ENCODE data around the gene ANKRD33. TPM values are rescaled to one million over a fixed set of nuclear protein-coding genes. Genes with fewer than 3 reads are reported as not detected.

ANKRD33 gene
- total RNA-seq, 1 experiment from 2014 or later = not detected

DNA sequence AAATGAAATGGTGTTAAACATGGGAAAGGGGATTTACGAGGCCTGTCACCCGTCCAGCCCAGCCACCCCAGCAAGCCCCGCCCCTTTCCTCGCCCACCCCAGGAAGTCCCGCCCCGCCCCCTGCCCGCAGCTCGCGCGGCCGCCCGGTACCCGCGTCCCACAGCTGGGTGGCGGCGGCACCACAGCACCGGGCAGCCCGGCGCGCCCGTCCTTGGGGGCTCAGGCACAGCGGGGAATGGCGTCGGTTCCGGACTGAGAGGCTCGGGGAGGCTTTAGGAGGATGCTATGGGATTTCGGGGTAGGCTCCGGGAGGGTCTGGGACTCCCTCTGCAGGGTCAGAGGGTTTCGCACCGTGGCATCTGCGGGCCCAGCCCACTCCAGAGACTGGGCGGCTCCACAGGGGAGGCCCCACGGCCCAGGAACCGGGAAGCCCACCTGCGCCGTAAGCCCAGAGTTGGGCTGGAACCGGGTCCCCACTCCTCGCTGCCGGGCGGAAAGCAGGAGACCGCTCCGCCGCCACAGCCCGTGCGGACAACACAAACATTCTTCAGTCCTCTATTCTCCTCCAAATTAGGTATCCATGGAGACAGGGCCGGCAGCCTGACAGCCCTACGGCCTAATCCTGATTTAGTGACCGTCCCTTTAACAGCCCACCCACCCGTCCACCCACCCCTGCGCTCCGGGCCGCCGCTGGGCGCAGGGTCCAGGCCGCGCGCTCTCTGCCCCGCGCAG lies 40.8 kb upstream of the ANKRD33 start:
- no peaks in the 10 kb centered on the region for H3K36me3 ChIP-seq (ENCODE audit: insufficient read depth, low read length)
- no peaks in the 10 kb centered on the region for H3K9me3 ChIP-seq (ENCODE audit: low read length)
- no peaks in the 10 kb centered on the region for H3K79me2 ChIP-seq (ENCODE audit: low read length)
- no peak overlapping the region for H3K4me2 ChIP-seq (ENCODE audit: low read depth, low read length, poor library complexity, severe bottlenecking)
- H3K9ac ChIP-seq (ENCODE audit: low read length) = no peak overlapping the region
- H3K4me1 ChIP-seq (ENCODE audit: low read length) = no peaks in the 10 kb centered on the region
- H2AFZ ChIP-seq (ENCODE audit: low read length) = no peak overlapping the region
- no peaks in the 10 kb centered on the region for H3K27me3 ChIP-seq (ENCODE audit: low read length)
- DNase-seq = no peak
- no peak overlapping the region for H3K27ac ChIP-seq (ENCODE audit: low read length)
- no peak overlapping the region for H3K4me3 ChIP-seq (ENCODE audit: low read length)
- H4K20me1 ChIP-seq (ENCODE audit: insufficient read depth, low read depth, low read length) = no peaks in the 10 kb centered on the region
- no peaks in the 10 kb centered on the region for H3K9me2 ChIP-seq (replicated peaks; ENCODE audit: insufficient read depth, low read length)

DNA sequence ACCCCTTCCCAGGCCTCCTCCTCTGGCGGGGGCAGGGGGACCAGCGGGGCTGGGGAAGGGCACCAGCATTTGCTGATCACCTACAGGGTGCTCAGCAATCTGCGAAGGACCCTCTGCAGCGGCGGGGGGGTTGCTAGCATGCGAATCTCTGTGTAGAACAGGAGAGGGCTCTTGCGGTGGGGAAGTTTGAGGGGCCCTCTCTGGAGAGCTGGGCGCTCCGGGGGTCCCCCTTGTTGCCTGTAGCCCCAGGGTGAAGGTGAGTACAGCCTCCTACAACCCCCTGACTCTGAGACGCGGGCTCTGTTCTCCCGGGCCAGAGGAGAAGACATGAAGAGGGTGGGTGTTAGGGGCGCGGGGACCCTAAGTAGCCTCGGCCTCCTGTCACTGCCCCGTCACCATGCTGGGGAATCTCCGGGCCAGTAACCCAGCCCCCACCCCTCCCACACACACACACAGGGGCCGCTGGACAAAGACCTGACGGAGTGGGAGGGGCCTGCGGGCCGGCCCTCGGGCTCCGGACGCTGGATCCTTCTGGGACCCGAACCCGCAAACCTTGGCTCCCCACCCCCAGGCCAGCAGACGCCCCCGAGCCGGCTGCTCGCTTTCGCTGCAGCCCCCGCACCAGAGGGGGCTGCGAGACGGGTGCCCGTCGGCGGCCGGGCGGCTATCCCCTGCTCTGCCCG lies 40.1 kb upstream of the ANKRD33 start:
- H3K4me3 ChIP-seq (ENCODE audit: low read length) = no peak overlapping the region
- H4K20me1 ChIP-seq (ENCODE audit: insufficient read depth, low read depth, low read length) = no peaks in the 10 kb centered on the region
- no peaks in the 10 kb centered on the region for H3K36me3 ChIP-seq (ENCODE audit: insufficient read depth, low read length)
- H3K79me2 ChIP-seq (ENCODE audit: low read length) = no peaks in the 10 kb centered on the region
- no peak overlapping the region for H3K4me2 ChIP-seq (ENCODE audit: low read depth, low read length, poor library complexity, severe bottlenecking)
- no peak overlapping the region for H3K27ac ChIP-seq (ENCODE audit: low read length)
- no peak overlapping the region for H3K9ac ChIP-seq (ENCODE audit: low read length)
- no peaks in the 10 kb centered on the region for H3K9me2 ChIP-seq (replicated peaks; ENCODE audit: insufficient read depth, low read length)
- H3K4me1 ChIP-seq (ENCODE audit: low read length) = no peaks in the 10 kb centered on the region
- no peak for DNase-seq
- H3K27me3 ChIP-seq (ENCODE audit: low read length) = no peaks in the 10 kb centered on the region
- no peaks in the 10 kb centered on the region for H3K9me3 ChIP-seq (ENCODE audit: low read length)
- H2AFZ ChIP-seq (ENCODE audit: low read length) = no peak overlapping the region

DNA sequence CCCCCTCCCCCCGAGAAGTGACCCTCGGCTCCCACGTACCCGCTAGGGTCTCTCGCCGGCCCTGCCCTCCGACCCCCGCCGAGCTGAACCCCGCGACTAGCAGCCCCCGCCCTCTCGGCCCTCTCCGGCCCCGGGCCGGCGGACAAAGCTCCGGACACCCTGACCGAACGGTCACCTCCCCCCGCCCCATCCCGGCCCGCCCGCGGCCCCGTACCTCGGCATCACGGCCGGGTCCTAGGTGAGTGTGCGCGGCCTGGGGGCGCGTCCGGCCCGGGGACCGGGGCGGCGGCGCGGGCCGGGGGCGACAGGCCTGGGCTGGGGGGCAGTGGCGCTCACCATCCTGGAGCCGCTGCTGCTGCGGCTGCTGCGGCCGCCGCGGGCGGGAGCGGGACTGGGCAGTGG lies 39.6 kb upstream of the ANKRD33 start, which contains the start of gene FIGNL2:
FIGNL2 (minus strand) TSS at position 393 of the 402 bp plus-strand sequence. CDS start 26,305 bp downstream, outside the sequence.
- H3K4me3 ChIP-seq (ENCODE audit: low read length) = no peak within 1 kb of the TSS
- no peaks in the 10 kb centered on the region for H3K36me3 ChIP-seq (ENCODE audit: insufficient read depth, low read length)
- H3K9me3 ChIP-seq (ENCODE audit: low read length) = no peaks in the 10 kb centered on the region
- H3K27ac ChIP-seq (ENCODE audit: low read length) = no peak within 1 kb of the TSS
- H3K4me2 ChIP-seq (ENCODE audit: low read depth, low read length, poor library complexity, severe bottlenecking) = no peak within 1 kb of the TSS
- no peaks in the 10 kb centered on the region for H3K27me3 ChIP-seq (ENCODE audit: low read length)
- H3K9me2 ChIP-seq (replicated peaks; ENCODE audit: insufficient read depth, low read length) = no peaks in the 10 kb centered on the region
- H2AFZ ChIP-seq (ENCODE audit: low read length) = no peak within 1 kb of the TSS
- H3K9ac ChIP-seq (ENCODE audit: low read length) = no peak within 1 kb of the TSS
- no peak for DNase-seq
- no peaks in the 10 kb centered on the region for H3K79me2 ChIP-seq (ENCODE audit: low read length)
- H3K4me1 ChIP-seq (ENCODE audit: low read length) = no peaks in the 10 kb centered on the region
- no peaks in the 10 kb centered on the region for H4K20me1 ChIP-seq (ENCODE audit: insufficient read depth, low read depth, low read length)

DNA sequence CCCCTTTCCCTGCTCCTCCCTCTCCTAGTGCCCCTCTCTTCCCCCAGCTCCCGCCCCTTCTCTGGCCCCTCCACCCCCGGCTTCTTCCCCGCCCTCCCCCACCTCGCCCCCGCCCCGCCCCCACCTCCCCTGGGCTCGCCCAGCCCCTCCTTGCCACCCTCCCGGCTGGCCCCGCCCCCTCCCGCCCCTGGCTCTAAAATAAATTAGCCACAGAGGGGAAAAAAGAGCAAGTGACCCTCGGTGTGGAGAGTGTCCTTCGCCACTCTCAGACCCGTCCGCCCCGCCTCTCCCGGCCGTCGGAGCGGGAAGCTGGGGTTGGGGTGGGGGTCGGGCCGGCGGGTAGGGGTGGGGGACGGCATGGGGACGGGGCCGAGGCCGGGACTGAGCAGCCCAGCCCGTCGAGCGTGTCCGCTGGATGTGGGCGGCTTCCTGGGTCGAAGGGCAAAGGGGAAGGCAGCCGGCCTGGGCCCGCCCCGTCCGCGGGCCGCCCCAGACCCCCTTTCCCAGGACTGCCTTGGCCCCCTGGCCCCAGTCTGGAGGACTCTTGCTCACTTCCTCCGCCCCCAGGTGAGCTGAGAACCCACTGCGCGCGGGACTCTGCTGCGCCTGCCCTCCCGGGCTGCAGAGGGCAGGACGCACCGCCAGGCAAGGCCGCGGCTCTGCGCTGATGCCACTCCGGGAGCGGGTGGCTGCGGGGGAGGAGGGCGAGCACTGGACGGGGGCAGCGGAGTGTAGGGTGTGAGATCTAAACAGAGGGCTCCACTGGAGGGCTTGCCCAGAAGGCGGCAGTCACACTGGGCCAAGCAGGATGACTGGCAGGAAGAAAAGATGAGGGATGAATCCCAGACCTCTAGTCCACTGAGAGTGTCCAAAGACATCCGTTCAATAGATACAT lies 38.8 kb upstream of the ANKRD33 start:
- Histone ChIP-seq H3K27me3 (ENCODE audit: low read length) (no peaks in the 10 kb centered on the region), H3K4me1 (ENCODE audit: low read length) (no peaks in the 10 kb centered on the region), H2AFZ (ENCODE audit: low read length) (no peak overlapping the region), H3K79me2 (ENCODE audit: low read length) (no peaks in the 10 kb centered on the region), H3K36me3 (ENCODE audit: insufficient read depth, low read length) (no peaks in the 10 kb centered on the region), H3K4me2 (ENCODE audit: low read depth, low read length, poor library complexity, severe bottlenecking) (no peak overlapping the region), H3K9ac (ENCODE audit: low read length) (no peak overlapping the region), H3K27ac (ENCODE audit: low read length) (no peak overlapping the region), H4K20me1 (ENCODE audit: insufficient read depth, low read depth, low read length) (no peaks in the 10 kb centered on the region), H3K9me2 (replicated peaks; ENCODE audit: insufficient read depth, low read length) (no peaks in the 10 kb centered on the region), H3K9me3 (ENCODE audit: low read length) (no peaks in the 10 kb centered on the region), H3K4me3 (ENCODE audit: low read length) (no peak overlapping the region)
- DNase-seq = no peak

DNA sequence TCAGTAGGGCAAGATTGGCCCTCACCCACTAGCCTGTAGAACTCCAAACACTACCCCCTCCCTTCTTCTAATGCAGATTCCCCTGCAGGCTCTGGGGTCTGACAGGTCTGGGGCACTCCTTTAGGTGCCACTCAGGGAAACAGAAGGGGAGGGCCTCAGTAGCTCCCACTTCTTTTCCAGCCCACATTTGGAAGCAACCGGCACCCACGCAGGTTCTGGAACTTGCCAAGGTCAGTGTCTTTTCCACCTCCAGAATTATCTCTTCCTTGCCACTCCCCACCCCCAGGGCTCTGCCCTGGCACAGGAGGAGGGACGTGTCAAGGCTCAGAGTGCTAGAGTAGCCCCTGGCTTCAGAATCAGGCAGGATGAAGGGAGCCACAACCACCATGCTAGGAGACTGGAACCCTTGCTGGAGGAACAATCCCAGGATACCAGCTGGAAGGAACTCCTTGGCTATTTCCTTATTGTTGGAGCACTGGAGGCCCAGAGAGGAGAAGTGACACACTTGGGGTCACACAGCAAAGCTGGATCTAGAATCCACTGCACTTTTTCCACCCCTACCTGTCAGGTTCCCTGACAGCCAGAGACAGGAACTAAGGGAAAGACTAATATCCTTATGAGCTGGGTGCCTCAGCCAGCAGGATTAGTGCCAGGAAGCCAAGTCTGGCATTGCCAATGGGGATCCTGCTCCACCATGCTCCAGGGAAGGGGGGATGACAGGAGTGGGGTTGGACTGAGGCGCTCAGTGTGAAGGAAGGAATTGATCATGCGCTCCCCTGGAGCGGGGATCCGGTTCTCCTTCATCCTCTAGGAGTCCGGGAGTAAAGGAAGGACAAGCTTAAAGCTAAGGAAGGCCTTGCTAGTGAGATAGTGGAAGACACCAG lies 37.6 kb upstream of the ANKRD33 start:
- no peak for DNase-seq
- no peak overlapping the region for H2AFZ ChIP-seq (ENCODE audit: low read length)
- H3K36me3 ChIP-seq (ENCODE audit: insufficient read depth, low read length) = no peaks in the 10 kb centered on the region
- H3K4me3 ChIP-seq (ENCODE audit: low read length) = no peak overlapping the region
- no peak overlapping the region for H3K4me2 ChIP-seq (ENCODE audit: low read depth, low read length, poor library complexity, severe bottlenecking)
- no peaks in the 10 kb centered on the region for H4K20me1 ChIP-seq (ENCODE audit: insufficient read depth, low read depth, low read length)
- H3K27ac ChIP-seq (ENCODE audit: low read length) = no peak overlapping the region
- H3K9ac ChIP-seq (ENCODE audit: low read length) = no peak overlapping the region
- H3K27me3 ChIP-seq (ENCODE audit: low read length) = no peaks in the 10 kb centered on the region
- no peaks in the 10 kb centered on the region for H3K4me1 ChIP-seq (ENCODE audit: low read length)
- no peaks in the 10 kb centered on the region for H3K79me2 ChIP-seq (ENCODE audit: low read length)
- H3K9me2 ChIP-seq (replicated peaks; ENCODE audit: insufficient read depth, low read length) = no peaks in the 10 kb centered on the region
- H3K9me3 ChIP-seq (ENCODE audit: low read length) = no peaks in the 10 kb centered on the region

DNA sequence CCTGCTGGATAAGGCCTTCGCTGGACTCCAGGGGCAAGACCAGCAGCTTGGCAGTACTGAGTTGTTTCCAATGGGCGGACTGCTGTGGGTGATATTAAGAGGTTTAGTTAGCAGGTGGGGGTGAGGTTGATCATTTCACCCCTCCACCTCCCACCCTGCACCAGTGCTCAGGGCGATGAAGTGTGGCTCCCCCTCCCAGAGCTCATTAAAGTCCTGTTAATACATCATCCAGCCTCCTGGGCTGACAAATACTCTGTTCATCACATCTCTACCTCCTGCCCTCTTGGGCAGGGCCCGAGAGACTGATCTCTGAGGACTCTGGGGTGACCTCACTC lies 37.0 kb upstream of the ANKRD33 start:
- H3K9me3 ChIP-seq (ENCODE audit: low read length) = no peaks in the 10 kb centered on the region
- no peak overlapping the region for H3K9ac ChIP-seq (ENCODE audit: low read length)
- H3K4me2 ChIP-seq (ENCODE audit: low read depth, low read length, poor library complexity, severe bottlenecking) = no peak overlapping the region
- no peak overlapping the region for H2AFZ ChIP-seq (ENCODE audit: low read length)
- DNase-seq = no peak
- H3K27ac ChIP-seq (ENCODE audit: low read length) = no peak overlapping the region
- H3K36me3 ChIP-seq (ENCODE audit: insufficient read depth, low read length) = no peaks in the 10 kb centered on the region
- H3K4me3 ChIP-seq (ENCODE audit: low read length) = no peak overlapping the region
- H4K20me1 ChIP-seq (ENCODE audit: insufficient read depth, low read depth, low read length) = no peaks in the 10 kb centered on the region
- no peaks in the 10 kb centered on the region for H3K79me2 ChIP-seq (ENCODE audit: low read length)
- H3K9me2 ChIP-seq (replicated peaks; ENCODE audit: insufficient read depth, low read length) = no peaks in the 10 kb centered on the region
- H3K27me3 ChIP-seq (ENCODE audit: low read length) = no peaks in the 10 kb centered on the region
- H3K4me1 ChIP-seq (ENCODE audit: low read length) = no peaks in the 10 kb centered on the region

DNA sequence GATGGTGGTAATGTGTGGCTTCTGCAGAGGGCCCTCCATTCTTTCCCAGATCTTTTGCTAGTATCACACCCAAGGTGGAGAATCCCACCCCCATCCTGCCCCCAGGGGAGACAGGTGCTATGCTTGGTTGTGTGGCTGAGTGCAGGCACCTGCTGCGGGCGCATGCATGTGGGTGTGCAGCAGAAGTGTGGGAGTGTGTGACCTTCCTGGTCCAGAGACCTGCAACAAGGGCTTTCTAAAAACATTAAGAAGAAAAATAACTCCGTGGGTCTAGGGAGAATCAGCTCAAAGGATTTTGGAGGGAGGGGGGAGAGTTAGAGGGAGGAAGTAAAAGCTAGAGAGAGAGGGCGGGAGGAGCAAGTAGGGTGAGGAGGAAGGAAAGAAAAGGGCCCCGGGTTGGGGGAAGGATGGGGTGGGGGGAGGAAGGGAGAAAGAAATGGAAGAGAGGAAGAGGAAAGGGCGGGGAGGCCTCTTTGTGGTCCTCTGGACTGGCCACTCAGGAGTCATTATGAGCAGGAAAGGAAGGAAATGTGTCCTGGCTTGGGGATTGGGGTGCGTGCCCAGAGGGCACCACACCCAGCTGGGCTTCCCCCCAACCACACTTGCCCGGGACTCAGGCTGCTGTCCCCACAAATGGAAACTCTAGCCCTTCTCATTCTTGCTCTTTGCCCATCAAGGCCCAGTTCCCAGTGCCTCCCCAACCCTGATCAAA lies 36.3 kb upstream of the ANKRD33 start:
- no peaks in the 10 kb centered on the region for H4K20me1 ChIP-seq (ENCODE audit: insufficient read depth, low read depth, low read length)
- no peaks in the 10 kb centered on the region for H3K9me2 ChIP-seq (replicated peaks; ENCODE audit: insufficient read depth, low read length)
- no peak overlapping the region for H3K4me3 ChIP-seq (ENCODE audit: low read length)
- no peak overlapping the region for H3K27ac ChIP-seq (ENCODE audit: low read length)
- H3K4me1 ChIP-seq (ENCODE audit: low read length) = no peaks in the 10 kb centered on the region
- H3K36me3 ChIP-seq (ENCODE audit: insufficient read depth, low read length) = no peaks in the 10 kb centered on the region
- no peak overlapping the region for H2AFZ ChIP-seq (ENCODE audit: low read length)
- no peak for DNase-seq
- H3K9me3 ChIP-seq (ENCODE audit: low read length) = no peaks in the 10 kb centered on the region
- no peak overlapping the region for H3K9ac ChIP-seq (ENCODE audit: low read length)
- H3K79me2 ChIP-seq (ENCODE audit: low read length) = no peaks in the 10 kb centered on the region
- H3K27me3 ChIP-seq (ENCODE audit: low read length) = no peaks in the 10 kb centered on the region
- no peak overlapping the region for H3K4me2 ChIP-seq (ENCODE audit: low read depth, low read length, poor library complexity, severe bottlenecking)

Data from Karpas-422 (cell line).